Measurements from ENCODE around the gene EPHA2.

Gene EPHA2

GRCh38 chr1:16152481-16153087 is 3.3 kb downstream of the EPHA2 start:
- TF ChIP-seq POLR2A (IDR thresholded peaks at IDR 0.05; ENCODE audit: low read depth, low read length) (no peak), POLR2AphosphoS5 (IDR thresholded peaks at IDR 0.05; ENCODE audit: low read depth, low read length) (no peak), TAF1 (IDR thresholded peaks at IDR 0.05; ENCODE audit: borderline replicate concordance, low read depth, low read length) (no peak)
- no peak for FAIRE-seq
- DNase-seq (ENCODE audit: insufficient read length) = no peak

- no peak for FAIRE-seq
- TF ChIP-seq POLR2AphosphoS5 (IDR thresholded peaks at IDR 0.05; ENCODE audit: low read depth, low read length) (no peak), POLR2A (IDR thresholded peaks at IDR 0.05; ENCODE audit: low read depth, low read length) (no peak), TAF1 (IDR thresholded peaks at IDR 0.05; ENCODE audit: borderline replicate concordance, low read depth, low read length) (no peak)
- no peak for DNase-seq (ENCODE audit: insufficient read length)
Observed at GRCh38 chr1:16151995-16152384, 3.9 kb downstream of the EPHA2 start.

- no peak for TF ChIP-seq TAF1 (IDR thresholded peaks at IDR 0.05; ENCODE audit: borderline replicate concordance, low read depth, low read length)
- TF ChIP-seq POLR2A (IDR thresholded peaks at IDR 0.05; ENCODE audit: low read depth, low read length) = no peak
- no peak for TF ChIP-seq POLR2AphosphoS5 (IDR thresholded peaks at IDR 0.05; ENCODE audit: low read depth, low read length)
- FAIRE-seq (no peak), DNase-seq (ENCODE audit: insufficient read length) (no peak)
Observed at GRCh38 chr1:16151196-16151994, 4.5 kb downstream of the EPHA2 start.

- TF ChIP-seq POLR2A (IDR thresholded peaks at IDR 0.05; ENCODE audit: low read depth, low read length) = no peak
- TF ChIP-seq TAF1 (IDR thresholded peaks at IDR 0.05; ENCODE audit: borderline replicate concordance, low read depth, low read length) = no peak
- TF ChIP-seq POLR2AphosphoS5 (IDR thresholded peaks at IDR 0.05; ENCODE audit: low read depth, low read length) = no peak
- DNase-seq (ENCODE audit: insufficient read length) (no peak), FAIRE-seq (no peak)
Observed at GRCh38 chr1:16150508-16150907, 5.4 kb downstream of the EPHA2 start.

GRCh38 chr1:16149702-16150488 is 6.0 kb downstream of the EPHA2 start:
- FAIRE-seq (no peak), DNase-seq (ENCODE audit: insufficient read length) (no peak)
- no peak for TF ChIP-seq POLR2AphosphoS5 (IDR thresholded peaks at IDR 0.05; ENCODE audit: low read depth, low read length)
- no peak for TF ChIP-seq TAF1 (IDR thresholded peaks at IDR 0.05; ENCODE audit: borderline replicate concordance, low read depth, low read length)
- TF ChIP-seq POLR2A (IDR thresholded peaks at IDR 0.05; ENCODE audit: low read depth, low read length) = no peak

- TF ChIP-seq TAF1 (IDR thresholded peaks at IDR 0.05; ENCODE audit: borderline replicate concordance, low read depth, low read length) (no peak), POLR2A (IDR thresholded peaks at IDR 0.05; ENCODE audit: low read depth, low read length) (no peak), POLR2AphosphoS5 (IDR thresholded peaks at IDR 0.05; ENCODE audit: low read depth, low read length) (no peak)
- FAIRE-seq = no peak
- no peak for DNase-seq (ENCODE audit: insufficient read length)
Observed at GRCh38 chr1:16149146-16149545, 6.7 kb downstream of the EPHA2 start.

GRCh38 chr1:16148329-16149092 is 7.4 kb downstream of the EPHA2 start:
- FAIRE-seq (no peak), DNase-seq (ENCODE audit: insufficient read length) (no peak)
- TF ChIP-seq TAF1 (IDR thresholded peaks at IDR 0.05; ENCODE audit: borderline replicate concordance, low read depth, low read length) (no peak), POLR2AphosphoS5 (IDR thresholded peaks at IDR 0.05; ENCODE audit: low read depth, low read length) (no peak), POLR2A (IDR thresholded peaks at IDR 0.05; ENCODE audit: low read depth, low read length) (no peak)

GRCh38 chr1:16147156-16147926 is 8.5 kb downstream of the EPHA2 start:
- FAIRE-seq = no peak
- TF ChIP-seq POLR2AphosphoS5 (IDR thresholded peaks at IDR 0.05; ENCODE audit: low read depth, low read length) (no peak), POLR2A (IDR thresholded peaks at IDR 0.05; ENCODE audit: low read depth, low read length) (no peak), TAF1 (IDR thresholded peaks at IDR 0.05; ENCODE audit: borderline replicate concordance, low read depth, low read length) (no peak)
- DNase-seq (ENCODE audit: insufficient read length) = no peak

GRCh38 chr1:16146279-16147155 is 9.4 kb downstream of the EPHA2 start:
- DNase-seq (ENCODE audit: insufficient read length) = no peak
- no peak for TF ChIP-seq POLR2A (IDR thresholded peaks at IDR 0.05; ENCODE audit: low read depth, low read length)
- TF ChIP-seq TAF1 (IDR thresholded peaks at IDR 0.05; ENCODE audit: borderline replicate concordance, low read depth, low read length) = no peak
- no peak for TF ChIP-seq POLR2AphosphoS5 (IDR thresholded peaks at IDR 0.05; ENCODE audit: low read depth, low read length)
- no peak for FAIRE-seq
